GM19455 (cell line): Measurements from ENCODE around the gene GALNT10.

Source experiments
- ATAC-seq: cut with Tn5 transposase; IDR thresholded peaks from one replicate; pipeline ENCODE4 v1.9.1; 2021; ENCODE audit not compliant: unreplicated experiment

Gene GALNT10

DNA sequence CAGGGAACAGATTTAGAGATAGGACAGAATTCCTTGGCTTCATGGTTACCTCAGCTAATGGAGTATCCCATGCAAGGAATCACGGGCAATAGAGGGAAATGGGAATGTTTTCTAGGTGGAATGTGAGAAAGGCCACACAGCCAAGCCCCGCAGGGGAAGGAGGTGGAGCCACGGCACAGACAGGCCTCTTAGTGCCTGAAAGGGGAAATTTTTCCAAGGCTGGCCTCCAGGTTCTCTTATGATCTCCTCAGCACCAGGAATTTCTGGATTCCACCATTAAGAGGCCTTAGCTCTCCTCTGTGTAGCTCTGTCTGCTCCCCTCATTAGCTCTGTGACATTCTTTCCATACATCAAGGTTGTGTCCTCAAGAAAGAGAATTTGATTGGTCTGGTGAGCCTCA, 124.7 kb downstream of the GALNT10 start:
- no peak for ATAC-seq

DNA sequence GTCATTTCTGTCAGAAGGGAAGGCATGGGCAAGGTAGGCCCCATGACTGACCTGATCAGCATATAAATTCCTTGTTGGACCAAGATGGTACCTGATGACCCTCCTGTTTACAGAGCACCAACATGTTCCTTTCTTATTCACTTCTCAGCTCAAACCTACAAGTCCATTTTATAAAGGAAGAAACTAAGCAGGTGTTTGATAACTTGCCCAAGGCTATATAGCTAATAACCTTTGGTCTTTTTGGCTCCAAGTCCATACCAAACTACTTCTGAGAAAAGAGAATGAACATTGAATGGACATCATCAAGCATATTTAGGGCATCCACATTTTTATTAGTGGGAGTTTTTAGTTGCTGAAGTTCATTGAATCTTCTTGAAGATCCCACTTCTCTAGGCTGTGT, 125.2 kb downstream of the GALNT10 start:
- no peak for ATAC-seq

DNA sequence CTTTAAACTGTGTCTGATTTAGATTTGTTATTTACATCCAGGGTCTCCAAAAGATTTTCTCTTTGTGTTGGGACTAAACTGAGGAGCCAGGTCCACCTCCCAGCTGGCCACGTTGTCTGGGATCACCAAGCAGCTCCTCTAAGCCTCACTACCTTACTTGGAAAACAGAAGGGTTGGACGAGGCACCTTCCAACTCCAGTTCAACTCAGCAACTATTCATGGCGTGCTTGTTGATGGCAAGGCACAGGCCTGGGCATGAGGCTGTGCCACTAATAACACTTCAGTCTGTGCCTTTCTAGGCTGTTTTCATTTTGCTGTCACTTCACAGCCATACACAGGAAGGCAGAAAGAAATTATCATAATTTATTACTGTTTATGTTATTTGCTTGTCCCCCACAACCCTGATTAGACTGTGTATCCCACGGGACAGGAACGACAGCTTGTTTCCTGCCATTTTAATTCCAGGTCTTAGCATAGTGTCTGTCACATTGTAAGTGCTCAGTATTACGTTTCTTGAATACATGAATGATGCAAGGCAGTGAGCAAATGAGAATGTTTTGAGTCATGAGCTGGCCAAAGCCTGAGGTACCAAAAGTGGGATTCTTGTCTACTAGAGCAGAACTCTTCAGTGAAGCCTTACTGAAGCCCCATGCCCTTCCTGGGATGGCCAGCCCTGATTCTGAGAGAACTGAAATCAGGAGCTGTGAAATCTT, 125.8 kb downstream of the GALNT10 start:
- ATAC-seq: no peak

DNA sequence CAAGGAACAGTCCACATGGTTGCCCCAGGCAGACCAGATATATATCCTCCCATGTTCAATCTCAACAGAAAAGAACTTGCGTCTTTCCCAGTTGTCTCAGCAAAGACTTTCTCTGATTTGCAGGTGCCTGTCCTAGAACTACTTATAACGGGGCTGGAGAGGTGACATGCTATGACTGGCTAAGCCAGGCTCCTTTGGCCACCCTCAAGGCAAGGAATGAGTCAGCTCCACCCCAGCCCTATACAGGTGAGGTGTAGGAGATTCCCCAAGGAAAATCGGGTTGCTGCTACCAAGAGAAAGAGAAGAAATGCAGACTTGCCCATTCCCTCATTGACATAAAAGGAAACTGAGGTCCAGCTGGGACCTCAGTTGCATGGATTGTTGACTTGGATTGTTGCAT, 127.4 kb downstream of the GALNT10 start:
- ATAC-seq: no peak

DNA sequence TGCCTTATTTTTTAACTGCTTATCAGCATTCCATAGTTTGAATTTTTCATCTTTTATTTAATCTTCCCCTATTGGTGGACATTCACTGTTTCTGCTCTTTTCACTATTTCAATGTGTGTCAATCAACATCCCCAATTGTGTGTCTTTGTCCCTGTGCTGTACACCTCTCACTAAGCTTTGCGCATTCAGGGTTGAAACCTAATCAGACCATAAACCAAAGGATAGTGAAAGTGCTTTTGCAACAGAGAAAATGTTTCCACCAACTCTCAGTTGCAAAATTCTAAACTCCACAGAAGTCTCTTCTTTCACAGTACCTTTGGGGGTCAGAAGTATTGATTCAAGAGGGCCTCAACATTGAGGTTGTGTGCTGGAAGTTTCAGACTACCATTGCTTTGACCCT, 128.2 kb downstream of the GALNT10 start:
- ATAC-seq: no peak

DNA sequence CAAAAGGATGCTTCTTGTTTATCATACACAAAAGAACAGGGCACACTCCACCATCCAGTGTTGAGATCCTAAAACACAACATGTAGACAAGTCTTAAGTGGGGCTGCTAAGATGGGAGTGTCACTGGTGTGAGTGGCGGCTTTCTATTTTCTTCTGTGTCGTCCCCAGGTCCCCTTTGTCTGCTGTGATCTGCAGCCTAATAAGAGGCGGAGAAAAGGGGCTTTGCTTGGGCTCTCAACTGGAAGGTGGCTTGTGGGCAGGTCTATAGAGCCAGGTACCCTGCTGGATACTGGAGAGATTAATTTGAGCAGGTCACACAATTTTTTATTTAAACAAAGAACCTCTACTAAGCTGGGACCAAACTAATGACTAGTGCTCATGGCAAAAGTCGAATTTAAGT, 129.2 kb downstream of the GALNT10 start:
- ATAC-seq: no peak

DNA sequence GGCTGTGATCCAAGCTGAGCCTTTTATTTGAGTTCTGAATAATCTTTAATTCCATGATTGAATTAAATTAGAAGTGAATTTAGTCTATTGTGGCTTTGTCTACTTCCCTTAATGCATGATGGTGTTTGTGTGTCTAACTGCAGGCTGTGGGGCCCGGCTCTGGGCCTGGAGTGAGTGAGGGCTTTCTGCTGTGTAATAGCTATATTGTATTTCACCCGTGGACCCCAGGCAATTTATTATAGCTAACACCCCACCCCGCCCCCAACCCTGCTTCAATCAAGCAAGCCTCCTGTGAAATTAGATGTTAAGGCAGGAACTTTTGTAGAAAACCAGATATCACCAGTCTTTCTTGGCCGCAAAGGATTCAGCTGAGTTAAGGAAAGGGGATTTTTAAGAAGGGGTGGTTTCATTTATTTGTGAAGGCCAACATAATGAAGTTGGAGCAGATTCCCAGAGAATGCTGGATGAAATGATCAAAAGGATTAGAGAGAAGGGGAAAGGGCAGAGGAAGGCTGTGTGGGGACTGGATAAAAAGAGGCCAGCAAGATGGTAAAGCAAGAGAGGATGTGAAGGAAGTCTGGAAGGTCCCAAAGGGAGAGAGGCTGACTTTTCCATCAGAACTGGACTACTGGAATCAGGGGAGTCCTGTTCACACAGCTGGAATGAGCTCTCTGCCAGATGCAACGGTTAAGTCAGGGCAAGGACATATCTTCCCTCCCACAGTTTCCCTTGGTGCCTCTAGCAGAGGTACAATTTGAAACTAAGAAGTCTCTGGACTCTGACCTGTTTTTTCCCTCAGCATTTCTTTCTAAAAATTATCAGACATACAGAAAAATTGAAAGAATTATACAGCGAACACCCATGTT, 129.9 kb downstream of the GALNT10 start:
- no peak for ATAC-seq

DNA sequence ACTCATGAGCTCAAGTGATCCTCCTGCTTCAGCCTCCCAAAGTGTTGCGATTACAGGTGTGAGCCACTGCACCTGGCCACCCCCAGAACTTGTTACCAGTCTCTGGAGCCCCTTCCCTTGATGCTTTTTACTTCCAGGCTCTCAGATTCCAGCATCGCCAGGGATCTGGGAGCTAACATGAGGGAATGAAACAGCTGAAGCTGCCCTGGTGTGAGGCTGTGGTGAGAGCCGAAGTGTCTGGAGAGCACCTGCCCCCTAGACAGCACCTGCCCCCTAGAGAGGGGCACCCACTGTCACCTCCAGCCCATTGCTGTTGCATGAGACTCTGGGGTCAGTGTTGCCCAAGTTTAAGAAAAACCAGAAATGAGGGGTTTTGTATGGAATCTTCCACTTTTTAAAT, 131.0 kb downstream of the GALNT10 start:
- ATAC-seq: no peak

DNA sequence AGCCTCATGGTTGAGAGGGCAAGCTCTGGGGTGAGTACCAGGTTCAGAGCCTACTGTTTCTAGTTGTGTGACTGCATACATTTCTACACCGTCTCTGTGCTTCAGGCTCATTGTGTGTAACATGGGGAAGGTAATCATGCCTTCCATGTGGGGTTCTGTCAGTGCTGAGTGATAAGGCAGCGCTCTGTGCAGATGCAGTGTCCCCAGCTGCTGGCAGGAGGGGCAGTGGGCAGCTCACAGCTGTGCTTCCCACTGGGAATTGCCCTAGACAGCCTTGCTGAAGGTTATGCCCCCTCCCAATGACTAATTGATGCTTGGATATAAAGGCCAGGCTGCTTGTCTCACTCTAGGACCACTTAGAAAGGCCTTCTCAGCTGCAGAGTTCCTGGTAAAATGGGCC, 133.5 kb downstream of the GALNT10 start:
- no peak for ATAC-seq

DNA sequence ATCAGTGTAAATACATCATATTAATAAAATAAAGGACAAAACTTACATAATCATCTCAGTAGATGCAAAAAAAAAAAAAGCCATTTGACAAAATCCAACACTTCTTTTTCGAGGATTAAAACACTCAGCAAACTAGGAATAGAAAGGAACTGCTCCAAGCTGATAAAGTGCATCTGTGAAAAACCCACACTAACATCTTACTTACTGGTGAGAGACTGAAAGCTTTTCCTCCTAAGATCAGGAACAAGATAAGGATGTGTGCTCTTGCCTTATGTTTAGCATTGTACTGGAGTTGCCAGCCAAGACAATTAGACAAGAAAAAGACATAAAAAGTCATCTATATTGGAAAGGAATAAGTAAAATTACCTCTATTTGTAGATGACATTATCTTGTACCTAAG, 135.0 kb downstream of the GALNT10 start:
- no peak for ATAC-seq

DNA sequence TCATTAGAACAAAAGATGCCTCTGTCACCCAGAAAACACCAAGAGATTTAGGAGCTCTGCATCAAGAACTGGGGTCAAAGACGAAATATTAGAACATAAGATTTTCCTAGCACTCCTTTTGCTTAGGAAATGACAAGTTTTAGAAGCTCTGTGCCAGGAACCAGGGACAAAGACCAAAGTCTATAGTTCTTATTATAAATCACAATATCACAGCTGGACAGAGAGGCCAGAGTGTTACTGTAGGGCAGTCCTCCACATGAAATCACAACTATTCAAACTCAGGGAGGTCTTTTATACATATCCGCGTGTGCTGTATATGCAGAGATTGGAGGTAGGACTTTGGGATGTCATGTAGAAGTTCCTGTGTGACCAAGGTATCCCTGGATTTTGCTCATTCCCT, 138.5 kb downstream of the GALNT10 start:
- ATAC-seq: no peak

DNA sequence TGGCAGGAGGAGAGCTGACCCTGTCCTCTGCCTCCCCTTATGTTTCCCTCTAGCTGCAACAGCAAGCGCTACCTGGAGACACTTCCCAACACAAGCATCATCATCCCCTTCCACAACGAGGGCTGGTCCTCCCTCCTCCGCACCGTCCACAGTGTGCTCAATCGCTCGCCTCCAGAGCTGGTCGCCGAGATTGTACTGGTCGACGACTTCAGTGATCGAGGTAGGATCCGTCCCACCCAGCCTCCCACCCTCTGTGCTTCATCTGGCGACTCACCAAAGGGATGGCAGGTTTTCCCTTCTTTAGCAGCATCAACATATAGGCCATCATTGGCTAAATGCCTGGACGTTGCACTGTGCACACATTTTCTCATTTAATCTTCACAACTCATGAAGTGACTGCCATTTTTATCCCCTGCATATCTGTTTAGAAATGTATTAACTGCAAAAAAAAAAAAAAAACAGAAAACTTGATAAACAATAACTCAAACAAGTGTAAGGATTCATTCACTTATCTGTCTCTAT, 139.0 kb downstream of the GALNT10 start:
- no peak for ATAC-seq

DNA sequence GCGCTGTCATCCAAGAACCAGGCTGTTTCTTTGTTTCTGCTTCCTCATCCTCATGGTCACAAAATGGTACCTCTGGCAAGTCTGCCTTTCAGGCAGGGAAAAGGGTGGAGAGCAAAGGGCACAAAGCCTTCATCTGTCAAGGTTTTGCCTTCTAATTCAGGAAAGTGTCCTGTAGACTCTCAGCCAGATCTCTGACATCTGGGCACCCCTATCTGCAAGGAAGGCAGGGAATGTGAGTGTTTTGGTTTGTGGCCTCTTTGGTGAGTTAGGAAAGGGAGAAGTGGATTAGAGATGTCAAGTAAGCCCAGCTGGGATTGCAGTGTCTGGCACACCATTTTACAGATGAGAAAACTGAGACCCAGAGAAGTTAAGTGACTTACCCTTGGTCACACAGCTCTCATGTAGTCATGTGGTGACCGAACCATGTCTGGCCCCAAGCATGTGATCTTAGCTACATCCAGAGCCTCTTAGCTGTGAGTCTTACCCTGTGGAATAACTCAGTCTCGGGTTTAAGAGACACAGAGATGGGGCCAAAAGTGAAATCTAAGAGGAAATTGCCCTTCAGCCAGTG, 139.6 kb downstream of the GALNT10 start:
- no peak for ATAC-seq

DNA sequence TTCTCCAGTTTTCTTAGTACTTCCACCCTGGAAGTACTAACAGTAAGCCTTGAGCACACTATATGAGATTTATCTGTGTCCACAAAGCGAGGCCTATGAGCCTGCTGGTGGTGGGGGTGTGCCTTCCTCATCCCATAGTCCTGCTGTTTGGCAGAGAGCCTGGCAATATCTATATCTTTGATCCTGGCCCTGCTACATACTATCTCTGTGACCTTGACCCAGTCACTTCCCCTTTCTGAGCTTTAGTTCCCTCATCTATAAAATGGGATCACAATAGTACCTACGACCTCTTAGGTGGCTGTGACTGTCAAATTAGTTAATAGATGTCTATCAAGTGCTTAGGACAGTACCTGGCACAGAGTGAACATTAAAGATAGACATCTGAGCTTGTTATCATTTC, 140.7 kb downstream of the GALNT10 start:
- ATAC-seq: no peak

DNA sequence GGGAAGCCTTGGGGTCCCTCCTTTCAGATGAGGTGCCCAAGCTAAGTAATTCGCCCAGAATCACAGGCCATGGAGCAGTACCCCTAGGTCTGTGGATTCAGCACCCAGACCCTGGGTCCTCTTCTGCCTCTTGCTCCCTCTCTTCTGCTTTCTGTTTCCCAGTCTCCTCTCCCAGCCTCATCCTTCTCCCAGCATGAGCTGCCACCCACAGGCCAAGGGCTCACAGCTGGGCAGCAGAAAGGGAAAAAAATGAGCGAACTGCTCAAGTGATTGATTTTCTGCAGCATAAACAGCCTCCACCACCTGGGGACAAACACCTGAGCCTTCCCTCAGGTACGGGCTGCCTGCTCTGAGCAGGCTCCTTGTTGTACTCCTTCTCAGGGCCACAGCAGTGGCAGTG, 141.4 kb downstream of the GALNT10 start:
- no peak for ATAC-seq

DNA sequence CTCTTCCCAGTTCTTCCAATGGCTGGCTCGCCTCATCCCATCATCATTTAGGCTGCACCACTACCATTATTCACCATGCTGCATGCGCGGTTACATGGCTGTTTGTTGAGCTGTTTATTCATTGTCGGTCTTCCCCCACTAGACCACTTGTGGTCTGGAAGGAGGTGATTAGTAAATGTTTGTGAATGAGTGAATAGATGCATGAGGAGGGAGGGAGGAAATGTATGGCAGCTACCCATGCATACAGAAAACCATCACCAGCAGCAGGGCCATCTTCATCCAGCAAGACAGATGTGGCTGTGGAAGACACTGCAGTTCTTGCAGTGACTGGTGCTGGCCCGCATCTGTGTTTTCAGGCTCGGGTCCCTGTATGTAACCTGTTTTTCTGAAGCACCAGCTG, 141.9 kb downstream of the GALNT10 start:
- ATAC-seq: no peak

DNA sequence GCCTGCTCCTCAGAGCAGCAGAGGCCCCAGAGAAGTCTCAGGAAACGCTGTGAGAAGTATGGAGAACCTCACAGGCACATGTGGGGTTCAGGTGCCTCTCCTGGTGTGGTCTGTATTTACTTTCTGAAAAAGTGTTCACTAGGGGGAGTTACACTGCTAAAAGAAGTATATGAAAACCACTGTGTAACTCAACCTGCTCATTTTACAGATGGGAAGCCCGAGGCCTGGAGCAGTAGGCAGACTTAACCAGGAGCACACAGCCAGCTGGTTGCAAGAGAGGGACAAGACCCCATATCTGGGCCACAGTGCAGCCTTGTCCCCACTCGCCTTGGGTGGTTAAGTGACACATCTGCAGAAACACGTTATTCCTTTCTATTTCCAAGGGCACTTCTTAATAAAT, 142.5 kb downstream of the GALNT10 start:
- ATAC-seq: no peak

DNA sequence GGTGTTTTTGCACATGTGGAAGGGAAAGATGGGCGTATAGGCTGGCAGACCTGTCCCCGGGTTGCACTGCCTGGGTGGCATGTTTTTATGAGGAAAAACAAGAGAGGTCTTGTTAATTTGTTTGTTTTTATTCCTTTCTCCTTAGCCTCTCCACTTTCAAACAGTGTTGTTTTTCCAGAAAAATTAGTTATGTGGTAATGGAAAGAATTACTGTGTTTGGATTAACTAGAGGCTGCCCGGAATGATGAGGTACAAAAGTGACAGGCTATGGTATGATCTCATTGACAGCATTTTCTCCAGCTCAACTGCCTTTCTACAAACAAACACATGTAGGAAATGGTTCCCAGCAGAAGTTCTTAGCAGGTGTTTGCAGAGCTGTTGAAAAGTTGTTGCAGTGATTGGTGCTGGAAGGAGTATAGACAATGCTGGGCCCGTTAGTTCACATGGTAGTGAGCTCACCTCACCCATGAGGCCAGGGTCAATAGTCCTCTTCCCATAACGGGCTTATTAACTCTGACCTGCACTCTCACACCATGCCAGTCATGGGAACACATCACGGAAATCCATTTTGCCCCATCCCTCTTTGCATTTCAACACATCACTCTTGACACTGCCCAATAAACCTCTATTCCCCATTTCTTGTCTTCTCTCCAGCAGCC, 144.0 kb downstream of the GALNT10 start:
- no peak for ATAC-seq

DNA sequence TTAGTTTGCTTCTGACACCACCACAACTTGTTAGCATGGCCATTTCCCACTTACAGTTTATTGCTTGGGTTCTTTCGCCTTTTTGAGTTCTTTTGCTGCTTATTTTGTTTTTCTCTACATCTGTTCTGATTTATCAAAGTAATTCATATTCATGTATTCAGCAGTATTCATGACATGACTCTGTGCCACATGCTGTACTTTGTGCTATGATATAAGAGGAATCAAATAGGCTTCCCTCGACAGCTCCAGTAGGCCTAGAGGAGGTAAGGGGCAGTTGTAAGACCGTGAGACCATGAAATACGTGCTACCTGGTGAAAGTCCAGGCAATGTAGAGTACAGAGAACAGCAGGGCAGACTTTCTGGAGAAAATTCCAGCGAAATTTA, 144.5 kb downstream of the GALNT10 start:
- ATAC-seq: no peak

DNA sequence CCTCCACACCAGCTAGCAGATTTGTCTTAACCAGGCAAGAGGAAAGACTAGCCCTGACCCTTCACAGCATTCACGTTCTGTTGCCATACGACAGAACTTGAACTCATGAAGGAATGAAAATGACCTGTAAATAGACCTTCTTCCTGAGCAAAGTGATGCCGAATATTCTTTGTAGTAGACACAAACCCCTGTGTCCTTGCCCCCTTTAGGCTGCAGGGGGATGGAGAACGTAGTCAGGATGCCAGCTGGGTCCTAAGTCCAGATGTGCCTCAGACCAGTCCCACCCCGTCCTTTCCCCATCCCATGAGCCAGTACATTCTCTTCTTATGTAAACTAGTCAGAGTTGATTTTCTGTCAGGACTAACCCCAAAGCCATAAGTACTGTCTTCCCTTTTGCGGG, 151.1 kb downstream of the GALNT10 start:
- ATAC-seq: no peak

DNA sequence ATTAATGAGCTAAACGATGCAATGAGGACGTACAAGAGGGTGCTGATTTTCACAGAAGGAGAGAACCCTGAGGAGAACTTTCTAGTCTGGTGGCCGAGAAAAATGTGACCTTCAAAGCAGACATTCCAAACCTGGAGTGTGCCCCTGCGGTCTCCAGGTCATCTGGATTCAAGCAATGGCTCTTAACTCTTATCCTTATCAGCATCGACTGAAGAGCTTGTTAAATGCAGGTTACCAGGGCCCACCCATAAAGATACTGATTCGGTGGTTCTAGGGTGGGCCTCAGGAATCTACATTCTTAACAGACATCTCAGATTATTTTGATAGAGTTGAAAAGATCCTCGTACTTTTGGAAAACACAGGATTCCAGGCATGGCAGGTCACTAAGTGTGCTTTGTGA, 151.7 kb downstream of the GALNT10 start:
- no peak for ATAC-seq

DNA sequence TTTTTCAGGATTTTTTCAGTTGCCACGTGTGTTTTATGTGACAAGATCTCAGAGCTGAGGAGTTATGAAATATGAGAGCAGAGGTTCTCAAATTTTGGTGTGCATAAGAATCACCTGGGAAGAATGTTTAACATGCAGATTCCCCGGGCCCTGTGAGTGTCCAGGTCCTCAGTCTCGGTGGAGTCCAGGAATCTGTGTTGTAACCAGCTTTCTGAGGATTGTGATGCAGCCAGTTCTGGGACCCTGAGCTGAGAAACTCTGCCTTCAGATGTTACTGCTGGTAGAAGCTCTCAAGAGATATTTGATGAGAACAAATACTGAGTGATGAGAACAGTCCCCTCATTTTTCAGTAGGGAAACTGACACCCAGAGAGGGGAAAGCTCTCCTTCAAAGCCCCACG, 152.4 kb downstream of the GALNT10 start:
- ATAC-seq: no peak
